IPS-15b (cell line): Measurements from ENCODE around the gene PRKAA2.

Experiments used
- H3K27me3 ChIP-seq: one replicate; pipeline ENCODE4 v1.6.1; 2013; ENCODE audit warnings: low read length; ENCODE audit not compliant: control insufficient read depth, insufficient read depth
- H3K36me3 ChIP-seq: one replicate; pipeline ENCODE4 v1.6.1; 2013; ENCODE audit warnings: low read length; ENCODE audit not compliant: control insufficient read depth, insufficient read depth
- H3K4me1 ChIP-seq: one replicate; pipeline ENCODE4 v1.6.1; 2013; ENCODE audit warnings: mild to moderate bottlenecking, low read length; ENCODE audit not compliant: control insufficient read depth, insufficient read depth
- H3K4me3 ChIP-seq: one replicate; pipeline ENCODE4 v1.5.1; 2013; ENCODE audit warnings: low read depth, low read length
- H3K9ac ChIP-seq: one replicate; pipeline ENCODE4 v1.6.1; 2013; ENCODE audit warnings: low read depth, mild to moderate bottlenecking, low read length
- H3K9me3 ChIP-seq: one replicate; pipeline ENCODE4 v1.6.1; 2013; ENCODE audit warnings: mild to moderate bottlenecking, low read length; ENCODE audit not compliant: control insufficient read depth, insufficient read depth

PRKAA2 gene

GRCh38 chr1:56728964-56729363, 83.8 kb downstream of the PRKAA2 start:
- Histone ChIP-seq H3K4me3 (no peak overlapping the region), H3K9me3 (no peaks in the 10 kb centered on the region), H3K36me3 (no peaks in the 10 kb centered on the region), H3K4me1 (no peaks in the 10 kb centered on the region), H3K27me3 (no peaks in the 10 kb centered on the region), H3K9ac (no peak overlapping the region)

DNA sequence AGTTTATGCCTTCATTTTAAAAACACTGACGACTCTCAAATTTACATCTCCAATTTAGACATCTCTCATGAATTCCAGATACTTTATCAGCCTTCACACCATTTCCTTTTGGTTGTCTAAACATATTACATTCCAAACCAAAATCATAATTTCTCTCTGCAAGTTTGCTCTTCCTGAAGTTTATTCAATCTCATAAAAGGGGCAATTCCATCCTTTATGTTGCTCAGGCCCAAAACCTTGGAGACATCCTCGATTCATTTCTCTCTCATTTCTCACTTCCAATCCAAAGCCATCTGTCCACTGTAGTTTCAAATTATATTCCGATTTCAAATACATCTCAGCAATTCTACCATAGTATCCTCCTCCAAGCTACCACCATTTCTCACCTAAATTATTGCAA, 100.1 kb downstream of the PRKAA2 start:
- Histone ChIP-seq H3K9me3 (no peaks in the 10 kb centered on the region), H3K4me3 (no peak overlapping the region), H3K9ac (no peak overlapping the region), H3K36me3 (no peaks in the 10 kb centered on the region), H3K27me3 (no peaks in the 10 kb centered on the region), H3K4me1 (no peaks in the 10 kb centered on the region)

DNA sequence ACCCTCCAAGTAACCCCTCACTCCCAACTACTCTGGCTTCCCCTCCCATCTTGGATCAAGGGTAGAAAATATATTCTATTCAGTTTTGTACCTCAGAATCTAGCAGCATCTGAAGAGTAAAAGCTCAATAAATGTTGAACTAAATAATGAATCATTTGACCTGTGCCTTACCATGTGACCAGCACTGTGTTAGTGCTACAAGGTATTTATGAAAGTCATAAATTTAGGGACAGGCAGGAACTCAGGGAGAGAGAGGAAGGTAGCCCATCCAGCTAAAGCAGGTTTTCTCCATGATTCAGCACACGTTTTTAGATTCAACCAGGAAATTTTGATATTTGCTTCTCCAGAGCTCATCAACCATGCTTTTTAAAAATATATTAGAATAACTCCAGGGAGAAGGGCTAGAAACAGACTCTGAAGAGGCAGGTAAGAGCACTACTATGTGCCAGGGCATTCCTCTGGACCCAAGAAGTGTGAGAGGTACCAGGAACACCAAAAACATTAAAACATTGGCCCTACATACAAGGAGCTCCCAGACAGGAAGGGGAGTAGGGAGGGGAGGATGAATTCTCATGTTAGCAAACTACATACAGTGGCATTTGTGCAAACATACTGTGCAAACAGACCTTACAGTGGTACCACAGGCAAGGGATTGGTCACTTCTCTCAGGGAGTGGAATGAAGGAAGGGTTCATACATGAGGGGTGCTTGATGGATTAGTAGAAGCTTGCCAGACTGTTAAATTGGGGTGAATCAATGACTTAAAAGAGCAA, 109.8 kb downstream of the PRKAA2 start:
- Histone ChIP-seq H3K4me3 (no peak overlapping the region), H3K4me1 (no peaks in the 10 kb centered on the region), H3K27me3 (no peaks in the 10 kb centered on the region), H3K36me3 (no peaks in the 10 kb centered on the region), H3K9ac (no peak overlapping the region), H3K9me3 (no peaks in the 10 kb centered on the region)

DNA sequence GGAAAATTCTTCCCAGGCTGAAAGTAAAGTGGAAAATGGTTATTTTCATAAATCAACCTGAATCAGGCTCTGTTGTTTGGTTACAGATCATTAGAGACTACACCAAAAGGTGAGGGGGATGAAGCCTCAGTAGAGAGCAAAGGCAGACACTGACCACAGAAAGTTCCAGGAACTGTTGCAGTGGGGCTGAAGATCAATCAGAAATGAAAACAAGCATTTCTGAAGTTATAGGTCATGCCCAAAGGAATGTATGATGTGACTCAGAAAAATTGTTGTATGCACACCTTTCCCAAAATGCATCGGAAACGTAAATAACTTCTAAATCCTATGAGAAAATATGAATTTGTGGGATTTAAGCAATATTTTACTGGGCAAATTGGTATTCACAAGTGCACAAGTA, 110.8 kb downstream of the PRKAA2 start:
- H3K4me1 ChIP-seq: no peaks in the 10 kb centered on the region
- H3K9me3 ChIP-seq: no peaks in the 10 kb centered on the region
- H3K4me3 ChIP-seq: no peak overlapping the region
- H3K9ac ChIP-seq: no peak overlapping the region
- no peaks in the 10 kb centered on the region for H3K27me3 ChIP-seq
- H3K36me3 ChIP-seq: no peaks in the 10 kb centered on the region

- Histone ChIP-seq H3K27me3 (no peaks in the 10 kb centered on the region), H3K36me3 (no peaks in the 10 kb centered on the region), H3K4me3 (no peak overlapping the region), H3K4me1 (no peaks in the 10 kb centered on the region), H3K9me3 (no peaks in the 10 kb centered on the region), H3K9ac (no peak overlapping the region)
These were observed 113.0 kb downstream of the PRKAA2 start for GRCh38 chr1:56758135-56758534.

GRCh38 chr1:56758794-56759193, 113.7 kb downstream of the PRKAA2 start:
- Histone ChIP-seq H3K4me1 (no peaks in the 10 kb centered on the region), H3K9ac (no peak overlapping the region), H3K9me3 (no peaks in the 10 kb centered on the region), H3K27me3 (no peaks in the 10 kb centered on the region), H3K36me3 (no peaks in the 10 kb centered on the region), H3K4me3 (no peak overlapping the region)
